DMS114 treated with DMSO at 0.1 percent for 48 hours (cell line): Measurements from ENCODE around the gene MPHOSPH6.
"Not testable (repeated sequence)": the region's sequence is repeated elsewhere in the genome, so short reads cannot be mapped to it uniquely, and the experiment has no call there.

ENCODE experiments used
- DNase-seq: peaks from one replicate; lab custom pipeline; 2025; ENCODE audit not compliant: unreplicated experiment; lab: John Stamatoyannopoulos, UW

Gene MPHOSPH6

DNA sequence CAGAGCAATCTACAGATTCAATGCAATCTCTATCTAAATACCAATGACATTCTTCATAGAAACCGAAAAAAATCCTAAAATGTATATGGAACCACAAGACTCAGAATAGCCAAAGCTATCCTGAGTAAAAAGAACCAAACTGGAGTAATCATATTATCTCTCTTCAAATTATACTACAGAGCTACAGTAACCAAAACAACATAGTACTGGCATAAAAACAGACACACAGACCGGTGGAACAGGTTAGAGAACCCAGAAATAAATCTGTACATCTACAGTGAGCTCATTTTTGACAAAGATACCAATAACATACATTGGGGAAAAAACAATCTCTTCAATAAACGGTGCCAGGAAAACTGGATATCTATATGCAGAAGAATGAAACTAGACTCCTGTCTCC lies 45.4 kb downstream of the MPHOSPH6 start:
- DNase-seq, result no peak

GRCh38 chr16:82119405-82119804 lies 50.6 kb downstream of the MPHOSPH6 start:
- no peak for DNase-seq

GRCh38 chr16:82118749-82119148 lies 51.3 kb downstream of the MPHOSPH6 start:
- no peak for DNase-seq

DNA sequence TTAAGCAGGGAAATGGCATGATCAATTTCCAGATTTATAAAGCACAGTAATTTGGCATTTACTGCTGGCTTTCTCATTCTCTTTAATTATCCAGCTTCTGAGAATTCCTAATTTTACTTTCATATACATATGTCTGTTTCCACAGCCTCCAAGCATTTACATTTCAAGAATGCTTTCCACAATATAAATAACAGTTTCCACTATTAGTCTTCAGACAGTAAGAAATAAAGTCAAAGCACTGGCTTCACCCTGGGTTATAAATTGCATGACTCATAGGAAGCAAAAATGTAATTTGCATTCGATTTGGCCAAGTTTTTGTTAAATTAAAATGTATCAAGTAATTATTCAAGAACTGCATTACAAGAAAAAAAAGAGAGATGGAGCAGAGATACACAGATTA lies 53.5 kb downstream of the MPHOSPH6 start:
- no peak for DNase-seq

DNA sequence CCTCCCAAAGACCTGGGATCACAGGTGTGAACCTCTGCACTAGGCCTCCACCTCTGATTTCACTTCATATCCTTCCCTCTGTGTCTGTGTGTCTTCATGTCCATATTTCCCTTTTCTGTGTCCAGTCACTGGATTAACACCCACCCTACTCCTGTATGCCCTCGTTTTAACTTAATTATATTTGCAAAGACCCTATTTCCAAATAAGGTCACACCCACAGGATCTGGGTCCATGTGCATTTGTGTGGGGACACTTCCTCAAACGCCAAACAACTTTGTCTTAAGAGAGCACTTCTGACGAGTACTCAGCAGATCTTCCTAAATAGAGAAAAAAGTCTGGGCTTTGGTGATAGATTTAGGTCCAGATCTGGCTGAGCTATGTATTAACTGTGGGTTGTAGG lies 56.3 kb downstream of the MPHOSPH6 start:
- no peak for DNase-seq

DNA sequence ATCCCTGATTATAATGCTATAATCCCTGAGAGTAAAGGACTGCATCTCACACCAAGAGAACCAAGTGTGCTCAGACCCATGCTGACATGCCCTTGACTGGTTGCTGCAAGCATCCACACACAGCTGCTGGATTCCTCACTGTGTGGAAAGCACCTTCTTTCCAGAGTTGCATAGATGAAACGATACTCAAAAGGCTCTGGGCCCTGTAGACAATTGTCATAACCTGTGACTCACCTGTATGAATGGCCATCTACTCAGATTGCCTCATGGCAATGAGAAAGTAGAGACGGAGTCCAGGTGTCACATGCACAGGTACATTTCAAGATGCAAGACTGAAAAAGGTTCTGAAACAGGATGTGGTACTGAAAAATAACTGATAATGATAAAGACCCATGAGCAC lies 58.1 kb downstream of the MPHOSPH6 start:
- no peak for DNase-seq

GRCh38 chr16:82109266-82109665 lies 60.8 kb downstream of the MPHOSPH6 start:
- DNase-seq, result not testable (repeated sequence)

DNA sequence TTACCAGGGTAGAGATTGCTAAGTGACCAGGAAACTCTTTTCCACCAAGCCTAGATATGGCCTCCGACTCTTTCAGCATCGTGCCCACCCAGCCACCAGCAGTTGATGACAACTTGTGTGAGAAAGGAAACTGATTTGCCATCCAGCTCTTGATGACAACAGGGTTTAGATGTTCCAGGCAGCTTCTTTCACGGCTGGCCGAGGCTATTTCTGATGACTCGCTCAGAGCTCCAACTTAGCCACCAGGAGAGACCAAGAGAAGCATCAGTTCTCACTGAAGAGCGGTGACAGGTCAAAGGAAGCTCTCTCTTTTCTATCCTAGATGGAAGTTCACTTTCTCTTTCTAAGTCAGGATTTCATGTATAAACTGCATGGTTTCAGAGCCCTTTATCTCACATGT lies 61.2 kb downstream of the MPHOSPH6 start:
- DNase-seq, result no peak

- DNase-seq, result no peak
Measured at GRCh38 chr16:82108100-82108499, 61.9 kb downstream of the MPHOSPH6 start.

DNA sequence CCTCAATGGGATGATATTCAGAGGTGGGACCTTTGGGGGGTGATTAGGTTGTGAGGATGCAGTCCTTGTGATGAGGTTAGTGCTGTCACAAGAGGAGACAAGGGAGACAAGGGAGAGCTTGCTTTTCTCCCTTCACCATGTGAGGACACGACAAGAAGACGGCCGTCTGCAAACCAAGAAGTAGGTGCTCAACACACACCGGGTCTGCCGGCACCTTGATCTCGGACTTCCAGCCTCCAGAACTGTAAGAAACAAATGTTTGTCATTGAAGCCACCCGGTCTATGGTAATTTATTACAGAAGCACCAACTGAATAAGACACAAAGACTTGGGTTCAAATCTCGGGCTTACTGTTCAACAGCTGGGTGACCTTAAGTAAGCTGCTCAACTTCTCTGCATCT lies 64.9 kb downstream of the MPHOSPH6 start:
- no peak for DNase-seq
